Posterior cingulate gyrus (tissue), 11 donors: ENCODE measurements around the gene CAGE1.

Source experiments
- DNase-seq, 10 donors: peaks; one replicate each; pipeline versions ENCODE4 v3.0.0 to v3.0.0-alpha.2; 2020 to 2021; ENCODE audit warnings: mixed read lengths in 3 of 10
- intact Hi-C: fragments of 100-400 bp; cut with DNase I; formaldehyde crosslinking; loops from one replicate; pipeline ENCODE4 v1.15.1; 2023

Gene CAGE1

DNA sequence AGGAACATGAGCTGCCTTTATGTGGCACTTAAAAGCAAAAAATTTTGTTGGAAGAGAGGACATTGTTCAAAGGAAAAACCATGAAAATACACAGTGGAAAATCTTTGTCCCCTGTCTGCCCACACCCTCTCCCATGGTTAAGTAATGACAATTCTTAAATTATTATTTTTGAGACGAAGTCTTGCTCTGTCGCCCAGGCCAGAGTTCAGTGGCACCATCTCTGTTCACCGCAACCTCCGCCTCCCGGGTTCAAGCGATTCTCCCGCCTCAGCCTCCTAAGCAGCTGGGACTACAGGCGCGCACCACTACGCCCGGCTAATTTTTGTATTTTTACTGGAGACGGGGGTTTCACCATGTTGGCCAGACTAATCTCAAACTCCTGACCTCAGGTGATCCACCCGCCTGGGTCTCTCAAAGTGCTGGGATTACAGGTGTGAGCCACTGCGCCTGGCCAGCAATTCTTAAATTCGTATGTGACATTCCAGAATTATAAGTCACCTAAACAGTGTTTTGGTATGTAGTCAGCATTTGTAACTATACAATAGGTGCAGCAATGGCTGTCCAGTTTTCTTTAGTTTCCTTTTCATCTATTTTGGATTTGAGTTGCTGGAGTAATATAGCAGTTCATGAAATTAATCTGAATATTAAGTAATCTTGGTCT is 75.9 kb downstream of the CAGE1 start:
- intact Hi-C loops, result loop anchor here (1.0 kb wide), 1 partner anchor 76 kb away; the partner anchor contains the start of genes CAGE1 and RIOK1
- peak in 2 of 10 donors; percentile 18 to 73 for DNase-seq

DNA sequence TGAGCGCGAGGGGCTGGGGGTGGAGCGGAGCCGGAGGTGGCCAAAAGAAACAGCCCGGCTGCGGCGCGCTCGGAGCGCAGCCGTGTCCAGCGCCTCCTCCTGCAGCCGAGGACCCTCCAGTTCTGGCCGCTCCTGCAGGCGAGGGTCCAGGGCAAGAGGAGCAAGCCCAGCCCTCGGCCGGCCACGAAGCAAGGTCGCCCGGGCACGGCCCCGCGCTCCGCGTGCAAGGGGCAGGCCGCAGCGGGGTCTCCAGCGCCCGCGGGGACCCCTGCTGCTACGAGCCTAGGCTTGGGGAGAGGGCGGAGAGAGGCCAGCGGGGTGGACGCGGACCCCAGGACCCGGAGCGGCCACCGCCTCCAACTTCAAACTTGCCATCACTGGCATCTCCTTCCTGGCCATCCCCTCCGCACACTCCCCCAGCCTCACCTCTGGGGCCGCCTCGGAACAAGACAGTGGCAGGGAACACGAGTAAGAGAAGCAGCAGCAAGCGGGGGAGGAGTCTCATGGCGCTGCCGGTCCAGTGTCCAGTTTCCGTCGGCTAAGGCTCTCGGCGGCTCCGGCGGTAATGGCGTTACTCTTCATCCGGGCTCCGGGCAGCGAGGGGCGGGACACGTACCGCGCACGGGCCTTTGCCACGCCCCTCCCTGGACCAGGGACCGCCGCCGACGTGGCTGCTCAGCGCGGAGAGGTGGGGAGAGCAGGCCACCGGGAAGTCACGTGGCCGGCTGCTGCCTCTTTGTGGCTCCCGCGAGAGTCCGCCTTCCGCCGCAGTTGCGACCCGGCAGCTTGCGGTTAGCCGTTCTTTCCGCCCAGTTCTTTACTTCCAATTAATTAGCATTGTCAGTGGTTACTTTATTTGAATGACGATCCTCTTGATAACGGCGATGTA is 76.7 kb downstream of the CAGE1 start, which contains the start of gene SSR1:
Gene SSR1 (minus strand): TSS at position 584 of the 889 bp plus-strand sequence. CDS start 79 bp downstream, at position 505.
- intact Hi-C loops, result loop anchor here (1.0 kb wide), 1 partner anchor 76 kb away; the partner anchor contains the start of genes CAGE1 and RIOK1
- peak; percentile 97 to 100 (median 99) for DNase-seq

DNA sequence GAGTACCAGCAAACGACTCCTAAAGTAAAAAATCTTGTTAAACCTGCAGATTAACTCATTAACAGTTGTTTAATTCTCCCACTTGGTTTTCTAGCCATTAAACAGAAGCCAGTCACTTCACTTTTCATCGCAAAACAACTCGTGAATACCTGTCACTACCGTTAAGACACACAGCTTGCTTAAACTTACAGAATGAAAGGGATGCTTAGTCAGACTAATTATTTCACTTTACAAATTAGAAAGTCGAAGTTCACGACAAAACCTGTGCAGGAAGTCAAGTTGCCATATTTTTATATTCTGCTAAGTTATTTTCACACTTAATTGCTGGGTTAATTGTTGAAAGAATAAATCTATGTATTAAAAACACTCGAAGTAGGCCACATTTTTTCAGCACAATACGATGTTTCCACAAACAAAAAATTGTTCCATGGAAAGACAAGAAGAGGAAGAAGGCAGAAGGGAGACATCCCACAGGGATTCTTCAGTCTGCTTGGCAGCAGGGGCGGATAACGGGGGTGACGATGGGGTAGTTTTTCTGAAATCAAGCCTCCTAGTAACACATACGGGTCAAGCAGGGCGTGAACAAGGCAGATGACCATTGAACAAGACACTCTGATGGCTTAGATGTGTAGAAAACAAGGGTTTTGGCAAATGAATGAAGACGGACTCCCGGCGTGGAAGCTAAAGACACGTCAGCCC is 77.5 kb downstream of the CAGE1 start:
- peak in 1 of 10 donors; percentile 32 for DNase-seq
- intact Hi-C loops, result no loop called here

DNA sequence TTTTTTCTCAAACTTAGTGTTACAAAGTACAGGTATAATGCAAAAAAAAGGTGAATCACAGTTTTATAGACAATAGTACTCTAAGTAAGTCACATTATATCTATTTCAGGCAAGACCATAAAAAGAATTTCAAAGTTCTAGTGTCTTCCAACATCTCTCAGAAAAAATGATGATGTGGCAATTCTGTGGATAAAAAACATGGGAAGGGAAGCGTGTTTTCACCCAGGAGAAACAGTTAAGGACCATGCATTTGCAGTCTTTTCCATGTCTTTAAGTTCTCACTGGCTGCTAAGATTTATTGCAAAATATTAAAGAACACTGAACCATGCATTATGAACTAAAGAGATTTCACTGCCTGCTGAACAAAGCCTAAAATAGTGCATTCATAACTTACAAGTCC is 78.4 kb downstream of the CAGE1 start:
- intact Hi-C loops, result no loop called here
- DNase-seq, result no peak

DNA sequence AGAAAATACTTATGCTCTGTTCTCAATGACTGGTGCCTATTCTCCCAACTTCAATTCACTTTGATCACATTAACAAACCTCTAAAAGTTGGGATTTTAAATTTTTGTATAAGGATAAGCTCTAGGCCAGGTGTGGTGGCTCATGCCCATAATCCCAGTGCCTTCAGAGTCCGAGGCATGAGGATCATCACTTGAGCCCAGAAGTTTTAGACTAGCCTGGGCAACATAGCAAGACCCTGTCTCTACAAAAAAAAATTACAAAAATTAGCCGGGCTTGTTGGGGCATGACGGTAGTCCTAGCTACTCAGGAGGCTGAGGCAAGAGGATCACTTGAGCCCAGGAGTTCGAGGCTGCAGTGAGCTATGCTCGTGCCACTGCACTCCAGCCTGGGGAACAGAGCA is 80.5 kb downstream of the CAGE1 start:
- intact Hi-C loops, result loop anchor here (10.0 kb wide), 1 partner anchor 286 kb away; the partner anchor contains the start of gene SNRNP48
- DNase-seq, result no peak

DNA sequence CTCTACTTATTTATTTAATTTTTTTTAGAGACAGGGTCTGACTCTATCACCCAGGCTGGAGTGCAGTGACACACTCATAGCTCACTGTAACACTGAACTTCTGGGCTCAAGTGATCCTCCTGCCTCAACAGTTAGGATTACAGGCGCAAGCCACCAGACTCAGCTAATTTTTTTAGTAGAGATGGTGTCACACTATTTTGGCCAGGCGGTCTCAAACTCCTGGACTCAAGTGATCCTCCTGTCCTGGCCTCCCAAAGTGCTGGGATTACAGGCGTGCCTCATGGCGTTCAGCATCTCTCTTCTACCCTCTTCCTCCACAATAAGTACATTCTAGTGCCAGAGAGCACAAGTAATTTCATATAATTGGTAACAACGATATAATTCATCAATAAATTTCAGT is 82.0 kb downstream of the CAGE1 start:
- DNase-seq, result no peak
- intact Hi-C loops, result loop anchor here (10.0 kb wide), 1 partner anchor 287 kb away; the partner anchor contains the start of gene SNRNP48

DNA sequence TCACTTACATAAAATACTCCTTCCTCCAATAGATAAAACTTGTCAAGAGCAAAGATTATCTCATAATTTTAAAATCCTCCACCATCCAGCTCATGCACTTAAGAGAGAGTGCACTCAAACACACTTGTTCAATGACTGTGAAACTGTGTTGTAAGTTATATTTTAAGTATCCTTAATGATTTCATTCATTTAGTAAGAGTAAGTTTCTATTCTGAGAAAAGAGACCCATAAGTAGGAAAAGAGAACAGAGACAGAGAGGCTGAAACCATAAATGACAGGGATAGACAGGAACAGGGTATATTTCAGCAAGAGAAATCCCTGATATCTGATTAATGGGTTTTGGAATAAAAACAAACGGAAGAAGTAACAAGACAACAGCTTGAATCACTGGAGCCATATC is 84.7 kb downstream of the CAGE1 start:
- DNase-seq, result no peak
- intact Hi-C loops, result loop anchor here (10.0 kb wide), 1 partner anchor 290 kb away; the partner anchor contains the start of gene SNRNP48

DNA sequence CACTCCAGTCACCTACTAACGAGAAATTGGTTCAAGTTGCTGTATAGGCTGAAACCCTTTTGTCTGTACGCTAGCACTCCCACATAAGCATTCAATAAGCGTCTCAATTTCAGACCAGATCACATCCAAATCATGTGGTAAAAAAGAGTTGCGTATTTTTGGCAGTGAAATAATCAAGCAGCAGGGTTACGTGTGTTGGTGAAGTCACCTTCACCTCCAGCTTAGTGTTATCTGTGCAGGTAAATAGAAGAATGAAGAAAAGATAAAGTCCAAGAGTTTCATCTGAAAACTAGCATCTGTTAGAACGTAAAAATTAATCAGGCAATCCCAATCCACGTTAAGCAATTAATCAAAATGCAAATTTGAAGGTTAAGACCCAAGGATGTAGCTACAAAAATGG is 87.8 kb downstream of the CAGE1 start:
- DNase-seq, result no peak
- intact Hi-C loops, result loop anchor here (10.0 kb wide), 1 partner anchor 293 kb away; the partner anchor contains the start of gene SNRNP48

DNA sequence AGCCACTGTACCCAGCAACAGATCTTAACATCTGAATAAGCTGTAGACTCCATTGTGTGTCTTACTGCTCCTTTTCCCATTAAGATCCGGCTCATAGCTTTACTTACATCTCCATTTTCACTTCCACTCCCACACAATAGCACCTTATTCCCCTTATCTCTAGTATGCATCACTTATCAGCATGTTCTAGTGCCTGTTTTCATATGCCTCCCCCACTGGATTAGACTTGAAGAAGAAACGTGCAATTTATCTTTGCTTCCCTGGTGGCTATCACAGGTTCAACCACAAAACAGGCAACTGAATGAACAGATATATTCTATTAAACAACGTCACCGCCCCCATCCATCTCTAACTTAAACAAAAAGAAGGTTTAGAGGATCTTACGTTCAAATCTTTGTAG is 88.6 kb downstream of the CAGE1 start:
- intact Hi-C loops, result loop anchor here (10.0 kb wide), 1 partner anchor 294 kb away; the partner anchor contains the start of gene SNRNP48
- no peak for DNase-seq

DNA sequence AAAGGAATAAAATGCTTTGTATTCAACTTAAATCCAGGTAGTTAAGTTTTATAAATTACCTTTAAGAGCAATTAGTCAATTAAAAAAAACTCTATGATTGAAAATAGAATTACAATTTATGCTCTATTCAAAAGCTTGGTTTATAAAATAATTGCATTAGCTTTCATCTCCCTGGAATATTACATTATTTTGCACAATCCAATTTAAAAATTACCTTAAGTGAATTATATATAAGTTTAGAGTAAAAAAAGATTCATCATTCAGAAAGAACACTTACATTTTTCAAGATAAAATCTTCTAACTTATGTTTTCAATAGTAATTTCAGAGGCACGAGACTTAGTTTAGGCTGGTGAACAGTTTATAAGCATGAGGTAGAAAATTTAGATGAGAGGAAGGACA is 91.4 kb downstream of the CAGE1 start:
- no peak for DNase-seq
- intact Hi-C loops, result no loop called here

DNA sequence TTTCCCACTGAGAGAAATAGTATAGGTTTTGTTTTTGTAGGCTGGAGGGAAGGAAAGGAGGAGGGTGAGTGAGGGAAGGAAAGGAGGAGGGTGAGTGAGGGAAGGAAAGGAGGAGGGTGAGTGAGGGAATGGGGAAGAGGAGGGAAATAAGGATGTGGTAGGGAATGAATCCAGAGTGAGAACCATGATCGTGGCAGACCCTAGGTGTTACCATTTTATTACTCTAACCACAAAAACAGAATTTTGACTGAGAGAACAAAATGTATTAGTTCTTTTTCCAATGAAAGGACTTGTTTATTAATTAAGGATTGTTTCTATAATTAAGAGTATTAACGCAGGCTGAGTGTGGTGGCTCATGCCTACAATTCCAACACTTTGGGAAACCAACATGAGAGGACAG is 92.9 kb downstream of the CAGE1 start:
- DNase-seq, result no peak
- intact Hi-C loops, result no loop called here

DNA sequence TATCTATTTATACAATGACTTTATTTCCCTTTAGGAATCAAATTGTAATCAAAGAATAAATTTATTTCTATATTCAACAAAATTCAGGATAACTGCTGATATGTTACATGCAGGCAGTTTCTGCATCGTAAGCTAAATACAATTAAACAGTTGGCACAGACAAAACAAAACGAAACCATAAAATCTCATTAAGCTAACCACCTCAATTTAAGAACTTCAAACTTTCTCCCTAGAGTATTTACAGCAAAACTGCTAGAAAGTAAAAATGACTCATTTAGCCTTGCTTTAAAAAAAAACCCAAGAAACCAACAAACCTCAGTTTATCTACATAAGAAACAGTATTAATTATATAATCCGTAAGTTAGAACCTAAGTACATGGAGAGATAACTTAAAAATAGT is 93.6 kb downstream of the CAGE1 start:
- DNase-seq, result no peak
- intact Hi-C loops, result no loop called here

DNA sequence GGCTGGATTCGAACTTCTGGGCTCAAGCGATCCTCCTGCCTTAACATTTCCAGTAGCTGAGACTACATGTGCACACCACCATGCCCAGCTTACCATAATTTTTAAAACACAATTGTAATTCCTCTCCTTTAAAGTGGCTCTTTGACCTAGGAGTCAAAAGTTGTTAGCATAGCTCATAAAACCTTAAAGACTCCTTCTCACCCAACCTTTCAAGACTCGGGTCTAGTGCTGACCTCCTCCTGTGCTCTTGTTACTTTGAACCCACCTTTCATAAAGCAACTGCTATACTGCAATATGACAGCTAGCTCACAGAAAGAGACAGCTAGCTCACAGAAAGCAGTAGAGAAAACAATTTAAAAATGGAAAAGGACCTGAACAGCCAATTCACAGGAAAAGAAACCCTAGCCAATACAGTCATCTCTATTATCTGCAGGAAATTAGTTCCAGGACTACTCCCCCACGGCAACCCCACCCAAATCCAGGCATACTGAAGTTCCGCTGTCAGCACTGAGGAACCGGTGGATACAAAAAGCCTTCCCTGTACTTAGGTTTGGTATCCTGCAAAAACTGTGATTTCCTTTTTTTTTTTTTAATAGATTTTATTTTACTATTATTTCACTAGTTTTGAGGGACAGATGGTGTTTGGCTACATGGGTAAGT is 96.8 kb downstream of the CAGE1 start:
- intact Hi-C loops, result no loop called here

DNA sequence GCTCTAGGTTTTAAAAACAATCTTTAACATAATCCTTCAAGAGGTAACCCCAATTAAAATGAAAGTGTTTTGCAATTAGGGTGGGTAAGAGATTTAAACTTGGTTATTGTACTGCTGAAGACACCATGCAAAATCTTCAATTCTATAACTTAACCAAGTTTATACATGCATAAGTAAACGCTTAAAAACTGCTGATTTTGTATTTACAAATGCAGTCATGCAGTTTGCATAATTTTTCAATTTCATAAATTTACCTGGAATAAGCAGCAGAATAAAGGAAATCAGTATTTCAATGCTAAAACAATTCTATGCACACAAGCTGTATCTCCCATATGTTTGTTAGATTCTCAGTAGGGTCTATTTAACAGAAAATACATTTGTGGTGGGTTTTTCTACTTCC is 99.5 kb downstream of the CAGE1 start:
- intact Hi-C loops, result no loop called here
- DNase-seq, result no peak

More for the DNA sequence above, 96.8 kb downstream of the CAGE1 start:
- no peak for DNase-seq

DNA sequence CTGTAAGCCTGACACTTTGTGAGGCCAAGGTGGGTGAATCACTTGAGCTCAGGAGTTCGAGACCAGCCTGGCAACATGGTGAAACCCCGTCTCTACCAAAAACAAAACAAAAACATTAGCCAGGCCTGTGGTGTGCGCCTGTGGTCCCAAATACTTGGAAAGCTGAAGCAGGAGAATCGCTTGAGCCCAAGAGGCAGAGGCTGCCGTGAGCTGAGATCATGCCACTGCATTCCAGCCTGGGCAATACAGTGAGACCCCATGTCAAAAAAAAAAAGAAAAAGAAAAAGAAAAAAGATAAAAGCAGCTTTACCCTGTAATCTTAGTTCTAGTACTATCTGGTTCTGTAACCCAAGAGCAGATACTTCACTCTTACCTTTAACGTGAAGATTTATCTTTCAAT is 104.1 kb downstream of the CAGE1 start:
- intact Hi-C loops, result loop anchor here (10.0 kb wide), 1 partner anchor 109 kb away; no protein-coding TSS in a partner anchor
- DNase-seq, result no peak

DNA sequence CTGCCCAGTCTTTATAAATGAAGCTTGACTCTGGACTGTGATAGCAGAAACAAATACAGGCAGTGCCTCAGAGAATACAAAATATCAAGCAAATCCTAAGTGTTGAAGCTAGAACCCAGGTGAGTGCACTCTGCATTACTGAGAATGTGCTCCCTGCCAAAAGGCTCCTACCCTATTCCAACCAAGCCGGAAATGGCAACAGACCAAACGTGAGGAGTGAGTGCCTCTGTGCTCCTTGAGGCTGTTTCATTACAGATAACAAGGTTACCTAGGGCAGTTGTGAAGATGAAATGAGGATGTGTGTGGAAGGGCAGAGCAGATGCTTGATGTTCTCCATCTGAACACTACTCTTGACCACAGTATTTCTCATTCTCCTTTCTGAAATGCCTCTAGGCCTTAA is 105.9 kb downstream of the CAGE1 start:
- intact Hi-C loops, result loop anchor here (10.0 kb wide), 1 partner anchor 111 kb away; no protein-coding TSS in a partner anchor
- no peak for DNase-seq

DNA sequence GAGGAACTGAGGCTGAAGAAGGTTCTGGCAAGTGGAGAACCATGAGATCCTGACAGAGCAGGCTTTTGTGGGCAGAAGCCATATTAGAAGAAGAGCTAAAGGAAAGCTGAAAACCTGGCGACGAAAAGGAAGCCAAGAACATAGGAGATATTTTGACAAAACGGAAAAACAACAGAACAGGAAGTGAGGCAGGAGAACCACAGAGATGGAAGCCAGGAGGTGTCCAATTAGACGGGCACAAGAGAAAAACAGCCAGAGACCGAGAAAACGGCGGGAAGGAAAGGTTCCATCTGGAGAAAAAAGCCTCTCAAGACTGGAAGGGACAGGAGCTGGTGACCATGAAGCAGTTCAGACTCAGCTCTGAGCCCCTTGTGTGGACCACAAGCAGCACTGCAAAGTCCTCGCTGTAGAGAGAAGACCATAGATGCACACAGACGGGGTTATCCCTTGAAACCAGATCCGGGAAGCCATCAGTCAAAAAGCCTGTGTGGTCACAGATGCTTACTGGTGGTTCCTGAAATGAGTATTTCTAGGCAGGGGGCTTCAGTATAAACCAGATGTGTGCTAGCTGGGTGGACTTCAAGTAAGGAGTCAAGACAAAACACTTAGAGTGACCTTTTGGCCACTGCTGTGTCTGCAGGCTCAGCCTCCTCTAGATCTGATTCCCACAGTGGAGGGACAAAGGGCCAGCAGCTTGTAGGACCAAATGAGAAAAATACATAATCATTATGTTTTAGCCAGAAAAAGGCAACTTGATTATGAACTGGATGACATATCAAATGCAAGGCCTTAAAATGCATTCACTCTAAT is 107.2 kb downstream of the CAGE1 start:
- DNase-seq, result no peak
- intact Hi-C loops, result loop anchor here (10.0 kb wide), 1 partner anchor 112 kb away; no protein-coding TSS in a partner anchor
